Liver (tissue), 9 donors: ENCODE measurements around the gene ZNF212. TPM values are rescaled to one million over a fixed set of nuclear protein-coding genes. Genes with fewer than 3 reads are reported as not detected.

Experiments used
- DNase-seq: peaks from one replicate; pipeline ENCODE4 v3.0.0-alpha.2; 2017; ENCODE audit warnings: low spot score
- H3K27ac ChIP-seq, 2 donors: one replicate each; pipeline ENCODE4 v1.7.0; 2013; ENCODE audit warnings: inconsistent platforms in 2 of 2, low read length in 2 of 2, control low read depth in 1 of 2, low read depth in 1 of 2, mild to moderate bottlenecking in 1 of 2
- H3K27me3 ChIP-seq, 4 donors: one replicate each; pipeline versions ENCODE4 v1.6.1 to v1.7.0; 2013; ENCODE audit warnings: low read length in 3 of 4, inconsistent platforms in 1 of 4, mild to moderate bottlenecking in 1 of 4, moderate library complexity in 1 of 4; ENCODE audit not compliant: control insufficient read depth in 4 of 4, insufficient read depth in 4 of 4
- H3K36me3 ChIP-seq, 4 donors: one replicate each; pipeline versions ENCODE4 v1.6.1 to v1.7.0; 2013; ENCODE audit warnings: low read length in 3 of 4, mild to moderate bottlenecking in 3 of 4, low read depth in 1 of 4, moderate library complexity in 1 of 4; ENCODE audit not compliant: control insufficient read depth in 4 of 4, insufficient read depth in 3 of 4
- H3K4me1 ChIP-seq, 4 donors: one replicate each; pipeline versions ENCODE4 v1.6.1 to v1.7.0; 2013; ENCODE audit warnings: low read length in 3 of 4, mild to moderate bottlenecking in 3 of 4, moderate library complexity in 1 of 4; ENCODE audit not compliant: control insufficient read depth in 4 of 4, insufficient read depth in 4 of 4
- H3K4me3 ChIP-seq, 3 donors: one replicate each; pipeline versions ENCODE4 v1.6.1 to v1.7.0; 2013; ENCODE audit warnings: low read length in 3 of 3, control low read depth in 1 of 3, low read depth in 1 of 3, mild to moderate bottlenecking in 1 of 3
- H3K9ac ChIP-seq, 2 donors: one replicate each; pipeline ENCODE4 v1.7.0; 2013; ENCODE audit warnings: low read length in 2 of 2, mild to moderate bottlenecking in 2 of 2, moderate library complexity in 2 of 2, control low read depth in 1 of 2, low read depth in 1 of 2
- H3K9me3 ChIP-seq, 4 donors: one replicate each; pipeline versions ENCODE4 v1.6.1 to v1.7.0; 2013; ENCODE audit warnings: low read length in 3 of 4; ENCODE audit not compliant: control insufficient read depth in 4 of 4
- ATF3 ChIP-seq: IDR thresholded peaks from 2 replicates; pipeline ENCODE4 v1.6.1; 2016; ENCODE audit warnings: antibody characterized with exemption
- CTCF ChIP-seq: fragments of 150-350 bp; IDR thresholded peaks from 2 replicates; pipeline ENCODE4 v1.5.1; 2017; ENCODE audit warnings: improper control_type of control experiment, low read depth, low read length; ENCODE audit not compliant: missing input control
- EGR1 ChIP-seq, 2 donors: IDR thresholded peaks; 2 replicates each; pipeline ENCODE4 v1.6.1; 2016 to 2018; ENCODE audit warnings: antibody characterized with exemption in 2 of 2, low read depth in 2 of 2
- FOXA1 ChIP-seq: IDR thresholded peaks from 2 replicates; pipeline ENCODE4 v1.6.1; 2016; ENCODE audit warnings: antibody characterized with exemption
- FOXA2 ChIP-seq: IDR thresholded peaks from 2 replicates; pipeline ENCODE4 v1.6.1; 2016; ENCODE audit warnings: antibody characterized with exemption
- GABPA ChIP-seq, 2 donors: IDR thresholded peaks in 1 of 2; conservative IDR thresholded peaks in 1 of 2; 2 replicates each; pipeline ENCODE4 v1.6.1; 2016; ENCODE audit warnings: antibody characterized with exemption in 2 of 2, mild to moderate bottlenecking in 1 of 2, moderate library complexity in 1 of 2
- HNF4A ChIP-seq, 2 donors: conservative IDR thresholded peaks; 2 replicates each; pipeline ENCODE4 v1.6.1; 2016; ENCODE audit warnings: antibody characterized with exemption in 2 of 2, mild to moderate bottlenecking in 2 of 2
- HNF4G ChIP-seq: IDR thresholded peaks from 2 replicates; pipeline ENCODE4 v1.6.1; 2016; ENCODE audit warnings: antibody characterized with exemption
- JUND ChIP-seq, 2 donors: IDR thresholded peaks; 2 replicates each; pipeline ENCODE4 v1.6.1; 2016; ENCODE audit warnings: antibody characterized with exemption in 2 of 2
- MAX ChIP-seq: IDR thresholded peaks from 2 replicates; pipeline ENCODE4 v1.6.1; 2016; ENCODE audit warnings: antibody characterized with exemption
- NR2F2 ChIP-seq: IDR thresholded peaks from 2 replicates; pipeline ENCODE4 v1.6.1; 2016; ENCODE audit warnings: antibody characterized with exemption
- RAD21 ChIP-seq, 2 donors: IDR thresholded peaks; 2 replicates each; pipeline ENCODE4 v1.6.1; 2016; ENCODE audit warnings: antibody characterized with exemption in 2 of 2, mild to moderate bottlenecking in 2 of 2
- REST ChIP-seq: IDR thresholded peaks from 2 replicates; pipeline ENCODE4 v1.6.1; 2016; ENCODE audit warnings: antibody characterized with exemption, mild to moderate bottlenecking
- RXRA ChIP-seq, 2 donors: IDR thresholded peaks; 2 replicates each; pipeline ENCODE4 v1.6.1; 2017 to 2018; ENCODE audit warnings: antibody characterized with exemption in 2 of 2, mild to moderate bottlenecking in 1 of 2
- SP1 ChIP-seq: IDR thresholded peaks from 2 replicates; pipeline ENCODE4 v1.6.1; 2018; ENCODE audit warnings: antibody characterized with exemption, mild to moderate bottlenecking
- TAF1 ChIP-seq: conservative IDR thresholded peaks from 2 replicates; pipeline ENCODE4 v1.6.1; 2016; ENCODE audit warnings: antibody characterized with exemption, mild to moderate bottlenecking
- YY1 ChIP-seq: IDR thresholded peaks from 2 replicates; pipeline ENCODE4 v1.6.1; 2016; ENCODE audit warnings: antibody characterized with exemption, mild to moderate bottlenecking
- ZBTB33 ChIP-seq: IDR thresholded peaks from 2 replicates; pipeline ENCODE4 v1.6.1; 2016; ENCODE audit warnings: antibody characterized with exemption
- whole genome bisulfite sequencing: extraction: QIAGEN DNeasy Blood & Tissue Kit; methylation state at CpG from one replicate; pipeline ENCODE4 v1.1.7; 2013; 5-methylcytosine and 5-hydroxymethylcytosine counted together
- polyA plus RNA-seq, 2 donors: library from polyadenylated mRNA; stranded (reverse) in 1 of 2; unstranded in 1 of 2; fragments of 200-250 nt in 1 of 2; fragments of >200 nt in 1 of 2; fragmentation: Nextera tagmentation in 1 of 2; extraction: Ambion mirVana in 1 of 2; gene quantifications; one replicate each; pipeline versions ENCODE4 v1.2.1 to v1.2.3, GENCODE V29; 2013 to 2015
- total RNA-seq, 2 donors: library from RNA; depleted of rRNA; stranded (reverse); fragments of >200 nt; gene quantifications; one replicate each; pipeline ENCODE4 v1.2.3, GENCODE V29; 2014
- donor health status: healthy.
- donor health status: healthy.
- donor health status: healthy.
- donor health status: healthy.
- donor health status: healthy.

The ZNF212 gene
- total and polyA plus RNA-seq, 4 donors: 3.4 to 4.9 (median 3.7) TPM

- TF ChIP-seq ZBTB33: no peak
- no peak for TF ChIP-seq RAD21 (IDR thresholded peaks at IDR 0.05)
- no peak for TF ChIP-seq SP1
These were observed 52.5 kb downstream of the ZNF212 start (continued) for GRCh38 chr7:149291781-149292461.

GRCh38 chr7:149292462-149292823 lies 53.0 kb downstream of the ZNF212 start:
- peaks cover 0 to 5% (median 2%) of the 10 kb centered on the region in 4 donors for H3K36me3 ChIP-seq
- TF ChIP-seq MAX (no peak), RAD21 (IDR thresholded peaks at IDR 0.05) (no peak), NR2F2 (no peak)
- no peak overlapping the region for H3K4me3 ChIP-seq
- H3K27me3 ChIP-seq: no peaks in the 10 kb centered on the region
- H3K27ac ChIP-seq: no peak overlapping the region
- no peaks in the 10 kb centered on the region for H3K9me3 ChIP-seq
- peaks cover 0 to 4% (median 2%) of the 10 kb centered on the region in 4 donors for H3K4me1 ChIP-seq
- WGBS: 89% methylated on average over 9 of the region's 9 CpGs
- no peak overlapping the region for H3K9ac ChIP-seq
- DNase-seq: no peak

GRCh38 chr7:149293338-149293737 lies 53.9 kb downstream of the ZNF212 start:
- Histone ChIP-seq H3K9me3 (no peaks in the 10 kb centered on the region), H3K27ac (no peak overlapping the region), H3K4me1 (no peaks in the 10 kb centered on the region), H3K27me3 (no peaks in the 10 kb centered on the region), H3K4me3 (no peak overlapping the region), H3K36me3 (peaks cover 0 to 5% (median 2%) of the 10 kb centered on the region in 4 donors), H3K9ac (no peak overlapping the region)
- 93% methylated on average over 9 of the region's 9 CpGs for WGBS
- no peak for DNase-seq
- TF ChIP-seq HNF4G (no peak), YY1 (no peak), ATF3 (no peak), REST (no peak), GABPA (IDR thresholded peaks at IDR 0.05 in 1 of 2, conservative IDR thresholded peaks at IDR 0.05 in 1 of 2) (no peak), ZBTB33 (no peak), HNF4A (conservative IDR thresholded peaks at IDR 0.05) (no peak), SP1 (no peak), NR2F2 (no peak), MAX (no peak), CTCF (no peak), RXRA (IDR thresholded peaks at IDR 0.05) (no peak), JUND (IDR thresholded peaks at IDR 0.05) (no peak), EGR1 (IDR thresholded peaks at IDR 0.05; ENCODE audit: low read depth in 2 of 2) (no peak), FOXA1 (no peak), FOXA2 (no peak), TAF1 (no peak)
